NCI-H524 treated with DMSO at 0.1 percent for 48 hours (cell line): Measurements from ENCODE around the gene THADA.

Experiments used
- DNase-seq: peaks from one replicate; lab custom pipeline; 2025; lab: John Stamatoyannopoulos, UW

THADA gene

DNA sequence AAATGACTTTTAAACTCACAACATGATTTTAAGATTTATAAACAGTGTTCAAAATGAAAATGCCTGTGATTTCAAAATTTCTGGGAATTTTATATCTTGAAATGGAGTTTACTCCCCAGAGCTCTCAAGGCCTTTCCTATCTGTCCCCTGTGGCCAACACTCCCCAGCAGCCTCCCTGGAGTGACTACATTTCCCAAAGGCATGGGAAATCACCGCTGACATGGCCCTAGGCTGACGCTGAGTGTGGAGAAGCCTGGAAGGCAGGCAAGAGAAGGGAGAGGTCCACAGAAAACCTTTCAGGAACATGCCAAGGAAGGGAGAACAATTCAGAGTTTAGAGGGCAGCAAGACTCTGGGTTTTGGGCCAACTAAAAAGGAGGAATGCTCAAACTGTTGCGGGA, 349.2 kb downstream of the THADA start:
- no peak for DNase-seq

DNA sequence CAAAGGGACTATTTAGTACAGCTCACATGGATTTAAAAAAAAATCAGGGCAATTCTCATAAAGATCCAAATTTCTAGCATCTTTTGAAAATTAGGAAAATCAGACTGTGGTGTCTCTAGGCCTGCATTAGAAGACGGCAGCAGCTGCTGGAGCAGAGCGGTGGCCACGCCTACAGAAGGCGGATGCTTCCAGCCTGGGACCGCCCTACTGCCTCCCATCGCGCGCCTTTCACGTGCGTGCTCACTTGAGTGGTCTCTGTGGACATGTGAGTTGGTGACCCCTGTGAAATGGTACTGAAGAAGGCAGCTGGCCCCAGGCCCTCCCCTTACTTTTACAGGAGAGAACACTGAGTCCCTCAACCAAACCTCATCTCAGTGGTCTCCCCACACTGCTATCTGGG, 354.3 kb downstream of the THADA start:
- DNase-seq = no peak

DNA sequence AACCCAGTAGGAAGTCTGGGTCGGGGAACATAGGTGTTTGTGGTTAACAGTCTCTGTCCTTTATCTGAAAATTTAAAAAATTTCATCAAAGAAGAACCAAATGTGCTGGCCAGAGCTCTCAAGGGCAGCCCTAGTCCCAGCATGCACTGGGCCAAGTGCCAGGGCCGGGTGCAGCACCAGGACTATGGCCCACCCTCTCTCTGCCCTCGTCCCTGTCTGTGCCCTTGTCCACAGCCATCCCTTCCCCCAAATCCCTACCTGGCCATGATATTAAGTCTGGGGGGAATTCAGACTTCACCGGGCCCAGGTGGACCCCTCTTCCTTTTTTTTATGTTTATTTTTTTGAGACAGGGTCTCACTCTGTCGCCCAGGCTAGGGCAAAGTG, 355.1 kb downstream of the THADA start:
- DNase-seq = no peak

DNA sequence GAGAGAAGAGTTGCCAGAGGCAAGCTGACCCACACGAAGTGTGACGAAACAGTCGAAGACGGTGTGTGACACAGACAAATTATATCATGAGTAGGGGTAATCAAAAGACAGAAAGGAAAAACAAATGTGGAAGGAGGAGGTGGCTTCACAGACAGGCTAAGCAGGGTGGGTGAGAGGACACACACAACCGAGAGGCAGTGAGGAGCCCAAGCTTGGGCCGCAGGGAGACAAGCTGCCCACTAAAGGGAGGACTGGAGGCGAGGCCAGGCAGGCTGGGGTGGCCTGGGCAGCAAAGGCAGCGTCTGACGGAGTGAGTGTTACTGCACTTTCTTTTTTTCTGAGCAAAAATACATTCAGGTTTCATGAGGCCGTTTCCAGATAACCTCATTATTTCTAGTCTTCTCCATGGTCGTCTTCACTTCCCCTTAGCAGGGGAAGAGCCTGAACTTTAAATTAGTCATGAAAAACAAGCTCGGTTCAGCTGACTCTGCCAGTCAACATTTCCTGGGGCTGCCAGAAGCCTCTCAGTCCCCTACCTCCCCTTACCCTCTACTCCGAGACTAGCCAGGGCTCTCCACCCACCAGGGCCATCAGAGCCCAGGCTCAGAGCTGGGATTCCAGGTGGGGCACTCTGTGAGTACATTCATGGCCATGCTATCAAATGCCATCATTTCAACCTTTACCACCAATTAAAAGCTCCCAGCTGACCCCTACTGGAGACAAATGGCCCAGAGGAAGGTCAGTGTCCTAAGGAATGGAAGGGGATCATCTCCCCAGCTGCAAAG, 355.7 kb downstream of the THADA start:
- DNase-seq = no peak

DNA sequence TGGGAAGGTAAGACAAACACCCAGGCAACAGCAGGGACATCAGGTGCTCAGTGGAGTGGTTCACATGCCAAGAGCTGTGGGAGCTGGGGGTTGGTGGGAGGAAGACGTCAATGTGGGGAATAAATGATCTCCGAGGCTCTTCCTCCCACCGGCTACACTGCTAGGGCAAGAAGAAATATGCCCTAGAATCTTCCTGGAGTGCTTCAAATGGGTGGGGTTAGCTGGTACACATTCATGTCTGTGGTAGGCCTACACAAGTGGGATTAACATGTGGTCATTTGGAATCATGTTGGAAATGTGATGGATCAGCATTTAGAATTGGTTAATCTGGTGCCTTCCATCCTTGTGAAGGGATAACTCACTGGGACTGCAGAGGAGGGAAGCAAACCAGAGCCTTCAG, 357.0 kb downstream of the THADA start:
- no peak for DNase-seq

DNA sequence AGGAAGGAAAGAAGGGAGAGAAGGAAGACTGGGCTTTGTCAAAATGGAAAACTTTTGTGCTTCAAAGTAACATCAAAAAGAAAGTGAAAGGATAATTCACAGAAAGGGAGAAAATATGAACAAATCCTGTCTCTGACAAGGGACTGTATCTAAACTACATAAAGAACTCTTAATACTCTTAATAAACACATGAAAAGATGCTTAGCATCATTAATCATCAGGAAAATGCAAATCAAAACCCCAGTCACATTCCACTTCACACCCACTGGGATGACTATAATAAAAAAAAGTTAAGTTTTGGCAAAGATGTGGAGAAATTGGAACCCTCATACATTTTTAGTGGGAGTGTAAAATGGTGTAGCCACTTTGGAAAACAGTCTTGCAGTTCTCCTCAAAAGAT, 357.7 kb downstream of the THADA start:
- no peak for DNase-seq

DNA sequence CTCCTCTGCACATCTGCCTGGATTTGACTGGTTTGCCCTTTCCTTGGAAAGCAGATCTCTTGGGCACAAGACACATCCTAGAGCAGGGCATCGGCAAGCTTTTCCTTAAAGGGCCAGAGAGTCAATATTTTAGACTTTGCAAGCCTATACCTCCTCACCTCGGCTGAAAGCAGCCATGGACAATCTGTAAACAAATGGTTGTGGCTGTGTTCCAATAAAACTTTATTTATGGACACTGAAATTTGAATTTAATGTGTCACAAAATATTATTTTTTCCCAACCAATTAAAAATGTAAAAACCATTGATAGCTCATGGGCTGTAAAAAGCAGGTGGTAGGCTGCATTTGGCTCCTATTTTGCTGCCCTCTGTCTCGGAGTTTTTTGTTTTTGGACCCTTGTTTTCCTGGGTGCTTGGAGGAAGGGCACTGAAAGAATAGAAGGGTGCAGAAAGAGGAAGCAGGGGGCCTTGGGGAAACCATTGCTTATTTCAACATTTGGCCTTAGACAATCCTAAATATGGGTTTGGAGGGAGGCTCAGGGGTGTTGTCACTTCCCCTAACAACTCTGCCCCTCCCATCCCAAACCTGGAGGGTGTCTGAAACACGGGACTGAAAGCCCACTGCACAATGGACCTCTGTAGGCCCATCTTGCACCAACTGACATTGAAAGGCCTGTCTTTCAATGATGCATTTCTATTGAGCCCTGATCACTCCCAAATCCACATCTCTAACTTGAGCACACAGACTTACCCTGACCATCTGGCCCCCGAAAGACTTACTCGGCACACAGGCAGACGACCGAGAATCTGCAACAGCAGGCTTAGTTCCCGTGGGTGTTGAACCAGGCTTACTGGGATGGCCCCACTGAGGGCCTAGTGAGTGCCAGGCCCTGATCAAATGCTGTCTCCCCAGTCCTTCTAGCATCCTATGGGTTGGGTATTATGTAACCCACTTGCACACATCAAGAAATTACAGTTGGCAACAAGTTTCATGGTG, 362.3 kb downstream of the THADA start:
- DNase-seq = peak; percentile 58

DNA sequence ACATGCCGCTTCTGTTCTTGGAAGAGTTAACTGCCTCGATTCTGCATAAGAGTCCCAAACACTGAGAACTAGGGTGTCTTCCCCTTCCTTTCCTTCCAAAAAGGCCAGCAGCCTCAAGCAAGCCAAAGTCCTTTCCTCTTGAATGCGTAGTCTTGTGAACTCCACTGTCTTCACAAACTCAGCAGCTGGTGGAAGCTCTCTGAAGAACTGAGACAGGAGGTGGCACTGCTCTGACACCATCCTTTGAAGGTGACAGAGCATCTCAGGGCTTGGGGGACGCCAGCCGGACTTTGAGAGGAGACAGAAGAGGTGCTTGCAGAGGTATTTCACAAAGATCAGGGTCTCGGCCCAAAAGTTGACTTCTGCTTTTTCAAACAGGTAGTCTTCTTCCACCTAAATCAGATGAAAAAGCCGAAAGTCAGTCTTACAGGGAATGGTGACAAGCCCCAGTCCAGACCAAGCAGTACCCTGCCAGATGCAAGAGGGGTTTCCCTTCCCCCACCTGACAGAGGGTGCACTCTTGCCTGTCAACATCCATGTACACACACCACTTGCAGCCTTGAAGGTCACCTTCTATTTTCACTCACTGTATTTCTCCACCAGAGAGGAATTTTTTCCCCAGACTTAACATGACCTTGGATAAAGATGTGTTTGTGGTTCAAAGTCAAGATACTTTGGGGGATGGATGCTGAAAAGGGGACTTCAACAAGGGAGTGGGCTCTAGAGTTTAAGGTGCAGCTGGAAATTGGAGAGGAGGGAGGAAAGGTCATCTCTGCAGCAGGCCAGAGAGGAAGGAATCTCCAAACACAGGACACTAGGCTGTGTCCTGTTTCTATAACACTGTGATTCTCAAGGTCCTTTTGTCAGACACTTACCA, 364.6 kb downstream of the THADA start:
- no peak for DNase-seq

DNA sequence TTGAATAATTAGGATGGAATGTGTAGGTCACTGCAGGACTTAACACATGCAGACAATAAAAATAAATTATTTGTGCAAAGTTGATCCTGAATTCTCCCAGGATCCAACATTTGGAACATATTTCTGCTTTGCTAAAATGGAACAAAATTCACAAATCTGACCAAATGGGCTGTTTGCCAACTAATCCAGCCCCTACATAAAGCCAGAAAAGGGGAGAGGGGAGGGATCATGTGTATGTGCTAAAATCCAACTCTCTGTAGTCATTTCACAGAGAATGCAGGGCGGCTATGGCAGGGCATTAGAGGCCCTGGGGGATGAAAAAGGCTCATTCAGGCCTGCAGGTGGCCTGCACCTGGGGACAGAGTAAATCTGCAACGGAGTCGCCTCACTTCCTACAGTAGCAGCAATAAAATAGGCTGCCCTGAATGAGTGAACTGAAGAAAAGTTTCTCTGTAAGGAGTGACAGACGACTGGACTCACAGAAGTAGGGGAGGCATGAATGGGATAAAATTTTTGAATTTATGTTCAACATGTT, 365.4 kb downstream of the THADA start:
- DNase-seq = no peak

DNA sequence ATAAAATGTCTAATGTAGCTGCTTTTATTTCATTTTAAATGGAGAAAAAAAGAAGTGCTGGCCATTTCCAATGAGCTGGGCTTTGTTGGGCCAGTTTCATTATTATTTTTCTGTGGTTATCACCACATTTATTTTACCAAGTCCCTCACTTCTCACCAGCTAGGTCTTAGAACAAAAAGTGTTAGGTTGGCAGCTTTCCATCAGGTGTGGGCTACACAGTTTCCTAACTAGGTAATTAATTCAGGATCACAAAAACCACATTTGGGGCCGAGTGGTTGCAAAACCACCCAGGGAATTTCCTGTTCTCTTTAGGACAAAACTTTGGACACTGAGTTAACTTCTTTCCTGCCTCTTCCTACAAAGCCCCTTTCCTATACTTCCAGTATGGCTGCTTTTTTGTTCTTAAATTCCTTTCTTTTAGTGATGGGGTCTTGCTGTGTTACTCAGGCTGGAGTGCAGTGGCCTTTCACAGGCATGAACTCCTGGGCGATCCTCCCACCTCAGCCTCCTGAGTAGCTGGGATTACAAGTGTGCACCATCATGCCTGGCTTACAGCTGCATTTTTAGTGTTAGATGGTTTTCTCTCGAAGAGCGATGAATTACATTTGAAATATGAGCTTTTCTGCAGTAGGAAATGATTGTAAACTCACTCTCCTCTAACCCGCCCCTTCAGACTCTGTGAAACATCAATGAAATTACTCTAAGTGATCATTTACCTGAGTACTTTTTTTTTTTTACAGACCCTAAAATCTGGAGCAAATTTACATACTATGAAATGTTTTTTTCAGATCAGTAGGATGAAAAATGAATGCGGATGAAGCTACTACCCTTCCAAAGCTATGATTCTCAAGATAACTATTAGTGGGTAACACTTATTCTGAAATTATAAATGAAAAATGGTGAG, 366.8 kb downstream of the THADA start:
- no peak for DNase-seq

DNA sequence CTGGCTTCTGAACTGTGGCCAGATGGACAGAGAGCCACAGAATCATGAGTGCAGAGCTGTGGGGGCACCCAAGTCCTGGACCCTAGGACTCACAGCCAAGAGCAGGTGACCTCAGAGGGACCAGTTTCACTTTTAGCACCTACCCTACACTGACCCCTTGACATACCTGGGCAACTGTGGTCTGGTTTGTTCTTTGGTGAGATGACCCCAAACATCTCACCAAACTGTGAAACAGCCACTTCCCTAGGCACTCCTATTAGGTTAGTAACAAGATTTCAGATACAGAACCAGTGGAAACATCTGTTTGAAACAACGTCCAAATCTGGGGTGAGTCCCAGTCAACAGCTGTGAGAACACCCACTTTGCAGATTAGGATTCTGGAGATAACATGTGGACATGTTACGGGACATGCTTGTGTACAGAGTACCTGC, 367.5 kb downstream of the THADA start:
- no peak for DNase-seq

DNA sequence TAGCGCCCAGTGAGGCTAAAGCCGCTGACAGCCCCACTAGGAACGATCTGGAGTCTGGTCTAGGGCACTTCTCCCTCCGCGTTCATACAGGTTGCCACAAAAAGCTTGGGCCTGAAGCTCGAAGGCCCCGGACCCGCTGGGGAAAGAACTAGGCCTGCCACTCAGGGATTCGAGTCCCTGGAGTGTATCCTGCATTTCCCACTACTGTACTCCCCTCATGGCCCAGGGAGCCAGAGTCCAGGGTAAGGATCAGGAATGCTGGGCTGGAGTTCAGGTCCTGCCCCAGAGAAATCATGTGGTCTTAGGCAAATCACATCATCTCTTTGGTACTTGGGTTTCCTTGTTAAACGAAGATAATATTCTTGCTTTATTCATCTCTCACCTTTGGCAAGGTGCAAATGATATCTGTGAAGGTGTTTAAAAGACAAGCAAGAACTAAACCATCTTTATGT, 368.0 kb downstream of the THADA start:
- DNase-seq = no peak

DNA sequence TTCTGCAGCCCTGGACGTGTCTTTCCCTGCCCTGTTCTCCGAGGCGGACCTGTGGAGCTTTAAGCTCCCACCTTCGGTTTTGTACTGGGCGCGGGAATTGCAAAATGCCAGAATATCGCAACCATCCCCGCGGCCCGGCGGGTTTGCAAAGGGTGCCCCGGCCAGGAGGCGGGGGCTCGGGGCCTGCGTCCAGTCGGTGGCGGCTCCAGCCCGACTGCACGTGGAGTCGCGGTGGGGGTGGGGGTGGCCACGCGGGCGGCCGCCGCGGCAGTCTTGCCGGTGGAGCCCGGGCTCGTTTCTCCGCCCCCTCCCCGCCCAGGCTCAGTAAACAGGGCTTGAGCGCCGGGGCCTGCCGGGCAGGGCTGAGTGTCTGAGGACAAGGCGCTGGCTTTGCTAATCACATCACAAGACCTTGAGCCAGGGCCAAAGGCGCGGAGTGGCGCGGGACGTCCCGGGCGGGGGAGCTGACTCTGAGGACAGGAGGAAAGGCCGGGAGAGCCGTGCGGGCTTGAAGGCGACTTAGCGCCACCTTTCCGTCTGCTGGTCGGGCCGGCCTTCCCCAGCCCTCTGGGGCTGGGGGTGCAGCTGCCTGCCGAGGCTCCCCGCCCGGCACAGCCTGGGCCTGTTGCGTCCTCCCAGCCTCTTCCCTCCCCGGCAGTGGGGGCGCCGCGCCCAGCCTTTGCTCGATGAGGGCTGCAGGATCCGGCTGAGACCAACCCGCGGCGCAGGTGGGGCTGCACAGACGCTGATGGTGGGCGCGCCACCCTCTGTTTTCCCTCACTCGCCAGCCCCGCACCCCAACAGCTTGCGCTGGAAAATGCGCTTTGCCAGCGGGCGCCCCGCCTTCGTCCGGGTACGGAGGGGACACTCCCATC, 368.6 kb downstream of the THADA start:
- DNase-seq = peak; percentile 10

DNA sequence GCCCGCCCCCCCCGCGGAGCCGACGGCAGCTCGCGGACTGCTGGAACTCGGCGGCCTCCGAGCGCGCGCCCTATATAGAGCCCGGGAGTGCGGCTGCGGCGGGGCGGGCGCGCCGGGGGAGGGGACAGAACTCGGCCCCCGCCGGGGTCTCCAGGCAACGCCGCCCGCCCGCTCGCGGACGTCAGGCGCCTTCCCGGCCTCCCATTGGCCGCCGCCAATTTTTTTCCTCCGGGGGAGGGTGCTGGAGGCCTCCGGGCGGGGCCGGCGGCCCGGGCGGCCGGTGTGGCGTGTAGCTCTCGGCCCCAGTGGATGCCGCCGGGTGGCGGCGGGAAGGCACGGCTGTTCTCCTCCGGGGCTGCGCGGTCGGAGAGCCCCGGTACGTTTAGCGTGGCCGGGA, 369.3 kb downstream of the THADA start, which contains the start of gene ZFP36L2:
TSS of gene ZFP36L2 (minus strand) at position 49 of the 397 bp plus-strand sequence. CDS start 291 bp downstream, outside the sequence.
- DNase-seq = peak; percentile 45

DNA sequence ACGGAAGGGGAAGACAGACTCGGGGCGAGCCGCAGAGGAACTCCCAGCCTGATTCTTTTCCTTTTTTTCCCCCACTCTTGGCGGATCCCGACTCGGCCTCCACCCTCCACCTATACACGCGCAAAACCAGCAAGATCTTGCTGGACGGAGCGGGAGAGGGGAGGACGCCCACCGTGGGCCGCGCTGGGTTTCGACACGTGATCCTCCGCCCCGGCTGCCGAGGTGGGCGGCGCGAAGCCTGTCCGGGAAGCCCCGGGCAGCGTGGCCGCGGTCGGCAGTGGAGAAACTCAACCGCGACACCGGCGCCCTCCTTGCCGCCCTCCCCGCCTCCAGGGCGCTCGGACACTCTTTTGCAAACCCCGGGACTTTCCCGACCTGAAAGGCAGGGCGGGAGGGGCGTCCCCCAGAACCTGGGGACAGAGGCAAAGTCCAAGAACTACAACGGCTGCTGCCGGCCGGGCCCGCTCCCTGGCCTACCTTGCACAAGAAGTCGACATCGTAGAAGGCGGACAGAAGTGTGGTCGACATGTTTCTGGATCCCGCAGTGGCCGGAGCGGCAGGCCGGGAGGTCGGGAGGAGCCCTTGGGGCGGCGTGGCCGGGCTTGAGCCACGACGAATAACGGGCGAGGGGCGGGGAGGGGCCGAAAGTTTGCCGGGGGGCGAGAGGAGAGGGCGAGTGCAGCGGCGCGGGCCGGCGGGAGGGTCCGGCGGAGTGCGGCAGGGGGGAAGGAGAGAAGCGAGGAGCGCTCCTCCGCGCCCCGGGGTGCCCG, 369.9 kb downstream of the THADA start:
- DNase-seq = no peak

DNA sequence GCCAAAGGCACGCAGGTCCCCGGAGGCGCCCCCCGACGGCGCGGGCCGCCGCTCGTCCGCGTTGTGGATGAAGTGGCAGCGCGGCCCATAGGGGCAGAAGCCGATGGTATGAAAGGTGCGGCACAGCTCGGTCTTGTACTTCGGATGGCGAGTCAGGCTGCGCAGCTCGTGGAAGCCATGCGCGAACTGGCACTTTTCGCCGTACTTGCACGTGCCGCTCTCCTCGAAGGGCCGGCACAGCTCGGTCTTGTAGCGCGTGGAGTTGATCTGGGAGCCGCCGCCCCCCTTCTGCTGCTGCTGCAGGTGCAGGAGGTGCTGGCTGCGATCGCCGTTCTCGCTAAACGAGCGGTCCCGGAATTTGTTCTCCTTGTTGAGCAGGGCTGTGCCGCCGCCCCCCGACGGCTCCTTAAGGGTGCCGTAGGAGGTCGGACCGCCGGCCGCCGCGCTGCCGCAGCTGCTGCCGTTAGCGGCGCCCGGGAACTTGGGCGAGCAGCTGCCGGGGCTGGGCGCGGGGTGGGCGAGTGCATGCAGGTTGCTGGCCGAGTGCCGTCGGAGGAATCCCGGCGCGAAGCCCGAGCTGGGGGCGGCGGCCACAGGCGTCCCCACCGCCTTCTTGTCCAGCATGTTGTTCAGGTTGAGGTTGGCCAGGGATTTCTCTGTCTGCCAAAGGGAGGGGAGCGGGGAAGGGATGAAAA, 370.6 kb downstream of the THADA start:
- no peak for DNase-seq

DNA sequence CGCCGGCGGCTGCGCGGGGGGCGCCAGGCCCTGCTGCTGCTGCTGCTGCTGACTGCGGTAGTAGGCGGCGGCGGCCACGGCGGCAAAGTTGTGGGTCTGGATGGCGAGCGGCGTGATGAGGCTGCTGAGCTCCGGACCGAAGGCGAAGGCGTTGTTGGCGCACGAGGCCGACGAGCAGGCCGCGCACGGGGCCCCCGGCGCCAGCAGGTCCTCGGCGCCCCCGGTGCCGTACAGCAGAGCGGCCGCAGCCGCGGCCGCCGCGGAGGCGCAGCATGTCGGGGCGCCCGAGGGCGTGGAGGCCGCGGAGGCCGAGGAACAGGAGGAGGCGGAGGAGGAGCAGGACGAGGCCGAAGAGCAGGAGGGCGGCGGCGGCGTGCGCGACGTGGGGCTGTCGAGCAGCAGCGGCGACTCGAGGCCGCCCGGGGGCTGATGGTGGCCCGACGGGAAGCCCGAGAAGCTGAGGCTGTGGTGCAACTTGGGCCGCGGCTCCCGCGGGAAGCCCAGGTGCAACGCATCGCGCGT, 371.2 kb downstream of the THADA start:
- DNase-seq = no peak

DNA sequence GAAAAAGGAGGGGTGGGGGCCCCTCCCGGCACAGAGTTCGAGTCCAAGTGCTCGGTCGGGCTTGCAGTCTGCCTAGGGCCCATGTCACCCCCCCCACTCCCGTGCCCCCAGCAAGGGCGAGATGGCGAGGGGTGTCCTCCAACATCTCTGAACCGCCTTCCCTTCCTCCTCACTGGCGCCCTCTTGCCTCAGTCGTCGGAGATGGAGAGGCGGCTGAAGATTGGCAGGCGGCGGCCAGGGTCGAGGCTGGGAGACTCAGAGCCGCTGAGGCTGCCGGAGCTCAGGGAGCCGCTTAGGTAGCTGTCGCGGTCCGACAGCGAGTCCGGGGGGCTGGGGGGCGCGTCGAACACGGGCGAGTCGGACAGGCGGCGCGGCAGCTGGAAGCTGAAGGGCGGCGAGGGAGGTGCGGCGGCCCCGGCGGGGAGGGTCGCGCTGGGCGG, 371.7 kb downstream of the THADA start:
- DNase-seq = no peak
